PFSK-1 (cell line): ENCODE results near the gene HHAT.

Experiments
- POLR2AphosphoS5 ChIP-seq: IDR thresholded peaks from 2 replicates; pipeline ENCODE4 v1.6.1; 2012; ENCODE audit warnings: low read depth, mild to moderate bottlenecking, control low read depth, low read length, moderate library complexity
- REST ChIP-seq, 2 experiments: IDR thresholded peaks; 2 replicates each; pipeline versions ENCODE4 v1.6.1 to v1.8.0; 2011 to 2012; ENCODE audit warnings: low read depth in 2 of 2, low read length in 2 of 2, control low read depth in 1 of 2, inconsistent platforms in 1 of 2, mild to moderate bottlenecking in 1 of 2, moderate library complexity in 1 of 2; ENCODE audit not compliant: insufficient read depth in 1 of 2
- SIN3A ChIP-seq: IDR thresholded peaks from 2 replicates; pipeline ENCODE4 v1.6.1; 2012; ENCODE audit warnings: mild to moderate bottlenecking, low read length, moderate library complexity, borderline replicate concordance; ENCODE audit not compliant: insufficient read depth
- TAF1 ChIP-seq: IDR thresholded peaks from 2 replicates; pipeline ENCODE4 v1.6.1; 2012; ENCODE audit warnings: low read length, control low read depth, borderline replicate concordance; ENCODE audit not compliant: insufficient read depth

GRCh38 chr1:210323957-210324356 is 4.7 kb upstream of the HHAT start:
- TF ChIP-seq POLR2AphosphoS5 (no peak), REST (IDR thresholded peaks at IDR 0.05; ENCODE audit: insufficient read depth in 1 of 2, low read depth in 2 of 2, low read length in 2 of 2) (no peak), TAF1 (no peak), SIN3A (no peak)
